LNCAP (cell line): ENCODE results near the gene FGA.
A peak's percentile ranks its signal among the peaks of the same experiment; 100 is the strongest.

Experiments used
- CTCF ChIP-seq: fragments of 450-650 bp; IDR thresholded peaks from 2 replicates; pipeline ENCODE4 v1.5.1; 2017; ENCODE audit warnings: mild to moderate bottlenecking

FGA gene

DNA sequence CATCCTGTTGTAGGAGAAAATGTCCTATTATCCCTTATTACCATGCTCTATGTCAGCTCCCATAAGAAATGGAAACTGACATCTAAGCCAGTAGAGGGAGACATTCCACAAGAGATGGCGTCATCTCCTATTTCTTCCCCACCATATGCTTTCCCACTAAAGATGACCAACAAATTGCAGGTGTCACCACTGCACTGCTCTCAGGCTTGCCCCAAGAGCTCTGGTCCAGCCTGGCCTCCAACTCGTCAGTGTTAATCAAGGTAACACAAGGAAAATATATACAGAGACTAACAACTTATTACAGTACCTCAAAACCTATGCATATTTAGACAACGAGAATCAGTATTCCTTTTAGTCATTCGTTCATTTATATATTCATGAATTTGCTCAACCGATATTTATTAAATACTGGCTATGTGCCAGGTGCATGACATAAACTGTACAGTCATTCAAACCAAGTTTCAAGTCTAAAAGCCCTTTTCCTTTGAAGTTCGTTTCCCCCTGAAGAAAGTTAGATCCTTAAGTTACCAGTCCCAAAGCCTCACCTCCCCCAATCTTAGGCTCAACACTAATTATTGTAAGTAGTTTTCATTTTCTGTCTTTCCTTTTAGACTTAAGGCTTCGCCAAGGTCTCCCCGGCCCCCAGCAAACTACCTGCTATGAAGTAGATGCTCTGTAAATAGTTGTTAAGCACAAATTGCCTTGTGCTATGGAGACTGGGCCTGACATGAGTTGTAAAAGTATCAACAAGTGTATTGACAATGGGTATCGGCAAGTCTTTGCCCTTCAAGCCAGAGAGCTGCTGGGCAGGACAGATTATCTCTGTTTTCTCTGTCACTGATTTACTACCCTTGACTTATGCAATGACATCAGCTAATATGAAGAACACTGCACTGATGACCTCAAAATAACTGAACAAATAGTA is 30.8 kb downstream of the FGA start:
- TF ChIP-seq CTCF: peak; percentile 61

- TF ChIP-seq CTCF: no peak
Observed at GRCh38 chr4:154559141-154559493, 31.4 kb downstream of the FGA start.

DNA sequence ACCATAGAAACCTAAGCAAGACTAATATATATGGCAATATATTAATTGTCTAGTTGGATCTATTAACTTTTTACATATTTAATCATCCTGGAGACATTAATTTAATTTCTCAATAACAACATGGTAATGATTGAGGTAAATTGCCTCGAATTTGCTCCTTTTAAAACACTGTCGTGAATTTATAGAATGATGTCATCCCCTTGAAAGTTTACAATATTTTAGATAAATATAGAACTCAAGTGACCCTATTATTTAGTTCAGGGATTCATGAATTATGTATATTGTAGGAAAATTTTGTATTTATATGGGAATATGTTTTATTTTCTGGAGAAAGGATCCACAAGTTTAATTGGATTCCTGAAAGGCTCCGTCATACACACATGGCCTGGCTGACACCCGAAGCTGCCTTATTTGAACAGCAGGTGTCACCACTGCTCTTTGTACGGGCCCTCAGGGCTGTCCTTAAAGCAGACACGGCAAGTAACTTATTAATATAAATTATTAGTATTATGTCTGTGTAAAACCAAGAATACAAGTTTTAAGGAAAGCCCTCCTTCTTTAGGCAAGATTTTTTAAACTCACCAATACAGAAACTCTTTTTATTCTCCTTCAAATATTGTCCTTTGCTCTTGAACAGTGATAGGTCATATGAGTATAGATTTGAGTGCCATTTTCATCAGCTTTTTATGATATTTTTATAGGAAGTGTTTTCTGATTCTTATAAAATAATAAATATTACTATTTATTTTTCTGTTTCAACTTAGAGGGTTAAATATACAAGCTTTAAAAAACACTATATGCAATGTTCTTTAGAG is 38.5 kb downstream of the FGA start:
- peak; percentile 77 for TF ChIP-seq CTCF

DNA sequence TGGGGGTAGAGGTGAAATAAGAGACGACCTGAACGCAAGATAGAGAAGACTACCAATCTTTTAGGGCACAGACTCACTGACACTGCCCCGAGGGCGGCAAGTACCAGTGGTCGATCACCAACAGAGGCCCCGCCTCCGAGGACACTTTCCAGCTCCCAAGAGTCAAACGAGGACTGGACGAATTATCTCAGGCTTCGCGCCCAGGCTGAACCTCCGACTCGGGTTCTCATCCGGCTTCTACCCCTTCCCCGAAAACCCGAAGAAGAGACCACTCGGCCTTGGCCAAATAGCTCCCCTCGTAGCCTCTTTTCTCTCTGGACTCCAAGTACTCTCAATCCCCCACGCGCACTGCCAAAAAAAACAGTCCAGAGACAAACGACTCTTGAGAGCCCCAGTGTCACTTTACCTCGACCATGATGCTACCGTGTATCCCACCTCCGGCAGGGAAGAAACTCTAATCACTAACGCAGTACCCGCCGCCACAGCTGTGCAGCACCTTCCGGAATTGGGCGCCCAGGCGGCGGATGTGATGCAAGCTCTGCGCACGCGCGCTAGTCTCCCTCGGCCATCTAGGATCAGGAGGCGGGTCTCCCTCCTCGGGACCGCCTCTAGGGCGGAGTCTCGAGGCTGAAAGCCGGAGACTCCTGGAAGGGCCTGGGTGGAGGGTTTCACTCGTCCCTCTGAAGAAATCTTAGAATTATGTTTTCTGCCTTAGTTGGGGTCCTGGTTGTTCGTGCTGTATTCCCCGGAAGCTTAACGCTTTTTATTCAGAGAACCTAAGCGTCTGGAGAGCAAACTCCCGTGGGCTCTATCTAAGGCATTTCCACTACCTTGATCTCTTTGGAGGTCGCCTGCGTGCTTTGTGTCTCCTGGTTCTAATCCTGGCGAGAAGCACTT is 40.4 kb downstream of the FGA start, which contains the start of gene PLRG1:
Gene PLRG1 (minus strand): TSS at position 507 of the 897 bp plus-strand sequence. CDS start 92 bp downstream, at position 415.
- TF ChIP-seq CTCF: no peak

- TF ChIP-seq CTCF: no peak
Observed at GRCh38 chr4:154545689-154546088, 44.9 kb downstream of the FGA start.

DNA sequence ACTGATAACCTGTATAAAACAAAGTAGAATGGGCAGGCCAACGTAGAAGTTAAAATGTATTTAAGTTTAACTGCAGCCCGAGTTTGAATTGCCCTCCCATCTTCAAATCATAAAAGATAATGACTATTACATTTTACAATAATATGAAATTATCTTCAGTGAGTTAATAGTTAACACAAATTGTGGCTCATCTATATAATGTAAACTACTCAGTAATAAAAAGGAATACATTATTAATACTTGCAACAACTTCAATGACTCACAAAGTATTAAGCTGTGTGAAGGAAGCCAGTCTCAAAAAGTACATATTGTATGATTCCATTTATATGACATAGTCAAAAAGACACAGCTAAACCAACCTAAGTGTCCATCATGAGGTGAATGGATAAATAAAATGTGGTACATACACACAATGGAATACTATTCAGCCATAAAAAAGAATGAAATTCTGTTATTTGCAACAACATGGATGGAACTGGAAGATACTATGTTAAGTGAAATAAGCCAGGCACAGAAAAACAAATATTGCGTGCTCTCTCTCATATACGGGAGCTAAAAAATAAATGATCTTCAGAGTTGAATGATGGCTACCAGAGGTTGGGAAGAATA is 48.2 kb downstream of the FGA start:
- no peak for TF ChIP-seq CTCF
